Stimulated activated CD8-positive, alpha-beta memory T cell treated with anti-CD3 and anti-CD28 coated beads, Interleukin-12 subunit alpha, Interleukin-12 subunit beta, amount 100 ng/mL, for 1 hour (primary cell): ENCODE results near the gene SAP30L.

Experiments used
- DNase-seq: peaks from one replicate; pipeline ENCODE4 v3.0.0-alpha.2; 2020; ENCODE audit warnings: low read depth

Gene SAP30L, protein sequence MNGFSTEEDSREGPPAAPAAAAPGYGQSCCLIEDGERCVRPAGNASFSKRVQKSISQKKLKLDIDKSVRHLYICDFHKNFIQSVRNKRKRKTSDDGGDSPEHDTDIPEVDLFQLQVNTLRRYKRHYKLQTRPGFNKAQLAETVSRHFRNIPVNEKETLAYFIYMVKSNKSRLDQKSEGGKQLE

DNA sequence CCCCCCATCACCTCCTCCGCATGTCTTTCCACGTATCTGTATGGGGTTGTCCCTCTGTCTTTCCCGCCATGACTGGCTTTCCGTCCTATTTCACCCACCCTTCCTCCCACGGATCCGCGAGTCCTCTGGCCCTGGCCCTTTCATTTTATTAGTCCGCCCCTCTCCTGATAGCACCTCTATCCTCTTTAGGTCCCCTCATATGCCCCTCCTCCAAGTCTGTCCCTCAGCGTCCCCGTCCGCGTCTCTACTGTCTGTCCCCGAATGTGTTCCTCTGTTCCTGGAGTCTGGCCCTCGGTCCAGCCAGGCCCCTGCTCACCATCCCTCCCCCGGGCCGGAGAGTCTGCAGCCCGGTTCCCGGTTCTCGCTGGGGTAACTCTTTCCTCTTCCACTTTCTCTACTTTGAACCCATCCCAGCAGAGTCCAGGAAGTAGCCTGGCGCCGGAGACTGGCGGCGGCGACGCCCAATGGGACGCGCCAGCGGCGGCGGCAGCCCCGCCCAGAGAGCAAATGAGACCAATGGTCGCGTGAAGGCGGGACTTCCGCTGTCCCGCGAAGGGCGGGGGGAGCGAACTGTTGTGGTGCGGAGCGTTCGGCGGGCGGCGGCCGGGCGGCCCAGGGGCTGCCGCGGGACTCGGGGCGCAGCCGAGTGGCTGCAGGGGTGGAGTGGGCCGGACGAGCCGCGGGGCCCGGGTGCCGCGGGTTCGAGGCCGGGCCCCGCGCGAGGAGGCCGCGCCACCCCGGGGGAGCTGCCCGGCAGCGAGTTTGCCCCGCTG lies at the start of gene SAP30L:
TSS of gene SAP30L (plus strand) at position 576 of the 773 bp plus-strand sequence. CDS start 608 bp downstream, outside the sequence.
- DNase-seq = peak; percentile 88

DNA sequence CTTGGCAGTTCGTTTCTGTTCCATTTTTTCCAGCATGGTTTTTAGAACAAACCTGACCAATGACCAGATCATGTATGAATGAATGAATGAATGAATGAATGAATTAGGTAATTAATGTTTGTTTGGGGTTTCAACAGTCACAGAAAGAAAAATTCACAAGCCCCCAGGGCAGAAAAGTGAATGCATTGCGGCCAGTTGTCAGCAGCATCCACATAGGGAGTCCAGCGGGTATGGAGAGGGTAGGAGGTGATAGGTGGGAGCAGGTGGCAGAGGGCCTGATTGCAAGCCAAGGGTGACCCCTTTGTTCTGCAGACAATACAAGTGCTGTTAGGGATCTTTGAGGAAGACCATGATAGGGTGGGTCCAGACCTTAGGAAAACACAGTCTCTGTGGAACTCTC lies 49.7 kb upstream of the SAP30L start:
- no peak for DNase-seq

DNA sequence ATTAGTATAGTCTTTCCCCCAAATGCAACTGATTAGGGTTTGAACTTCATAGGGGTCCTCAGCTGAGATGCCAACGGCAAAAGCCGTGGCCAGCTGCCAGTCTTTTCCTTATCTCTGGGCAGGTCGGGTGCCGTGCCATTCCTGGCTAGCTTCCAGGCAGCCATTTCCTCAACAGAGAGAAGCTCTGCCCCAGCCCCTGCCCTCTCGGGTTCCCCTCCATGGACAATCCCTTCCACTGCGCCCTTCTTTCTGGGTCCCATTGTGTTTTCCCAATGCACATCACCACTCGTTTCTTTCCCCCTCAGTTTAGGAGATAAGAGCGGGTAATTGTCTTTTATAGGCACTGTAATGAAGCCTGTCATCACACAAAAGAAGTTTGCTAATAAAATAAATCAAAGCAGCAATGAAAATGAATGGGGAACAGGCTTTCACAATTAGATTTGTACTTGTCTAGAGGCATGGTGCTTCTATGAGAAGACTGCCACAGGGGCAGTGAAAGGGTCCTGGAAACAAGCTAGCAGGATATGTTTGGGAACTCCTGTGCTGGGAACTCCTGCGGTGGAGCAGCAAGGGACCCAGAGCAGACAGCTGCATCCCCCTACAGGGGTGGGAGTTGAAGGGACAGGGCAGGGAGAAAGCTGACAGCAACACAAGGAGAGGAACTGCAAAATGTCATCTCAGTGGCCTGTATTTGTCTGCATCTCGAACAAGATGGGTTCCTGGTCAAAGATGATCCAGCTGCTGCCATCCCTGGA lies 48.0 kb upstream of the SAP30L start:
- no peak for DNase-seq

DNA sequence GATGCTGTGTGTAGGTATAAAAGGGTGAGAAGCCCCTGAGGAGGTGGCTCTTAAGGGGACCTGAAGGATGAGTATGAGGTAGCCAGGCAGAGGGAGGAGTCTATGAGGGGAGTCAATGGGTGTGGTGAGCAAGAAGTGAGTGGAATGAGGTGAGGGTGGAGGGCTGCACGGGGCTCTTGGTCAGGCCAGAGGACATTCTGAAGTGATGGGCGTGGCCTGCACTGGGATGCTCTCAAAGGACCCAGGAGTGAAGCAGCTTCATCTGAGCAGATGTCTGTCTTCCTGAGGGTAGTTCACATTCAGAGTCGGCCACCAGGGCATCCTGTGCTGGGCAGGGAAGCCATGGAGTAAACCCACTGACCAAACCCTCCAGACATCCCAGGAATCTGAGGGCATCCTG lies 45.1 kb upstream of the SAP30L start:
- no peak for DNase-seq

DNA sequence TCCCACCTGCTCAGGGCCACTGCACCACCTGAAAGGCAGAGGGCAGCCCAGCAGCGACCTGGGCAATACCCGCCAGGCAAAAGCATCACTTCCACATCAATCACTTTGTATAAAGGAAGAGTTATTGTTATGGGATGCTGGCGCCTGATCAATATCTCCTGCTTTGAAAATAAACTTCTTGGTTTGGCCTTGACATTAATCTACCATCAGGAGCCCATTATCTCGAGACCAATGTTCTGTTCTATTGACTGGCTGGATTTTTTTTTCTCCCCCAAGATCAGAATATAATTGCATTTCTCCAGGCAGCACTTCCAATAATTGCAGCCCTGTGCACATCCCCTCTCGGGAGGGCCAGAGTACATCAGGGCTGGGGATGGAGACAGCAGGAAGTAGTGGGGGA lies 44.4 kb upstream of the SAP30L start:
- no peak for DNase-seq

DNA sequence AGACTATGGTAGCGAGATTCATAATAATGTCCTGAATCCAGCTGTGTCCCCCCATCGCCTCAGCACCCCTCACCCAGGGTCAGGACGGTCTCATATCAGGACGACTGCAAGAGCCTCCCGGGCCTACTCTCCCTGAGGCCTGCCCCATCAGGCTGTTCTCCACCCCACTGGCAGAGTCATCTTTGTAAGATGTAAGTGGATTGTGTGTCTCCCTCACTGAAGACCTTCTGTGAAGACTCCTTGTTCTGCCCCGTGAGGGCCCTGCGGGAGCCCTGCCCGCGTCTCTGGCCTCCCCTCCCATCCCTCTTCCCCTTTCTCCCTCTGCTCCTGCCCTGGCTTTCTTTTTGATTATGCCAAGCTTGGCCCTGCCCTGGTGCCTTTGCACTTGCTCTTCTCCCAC lies 43.9 kb upstream of the SAP30L start:
- no peak for DNase-seq

DNA sequence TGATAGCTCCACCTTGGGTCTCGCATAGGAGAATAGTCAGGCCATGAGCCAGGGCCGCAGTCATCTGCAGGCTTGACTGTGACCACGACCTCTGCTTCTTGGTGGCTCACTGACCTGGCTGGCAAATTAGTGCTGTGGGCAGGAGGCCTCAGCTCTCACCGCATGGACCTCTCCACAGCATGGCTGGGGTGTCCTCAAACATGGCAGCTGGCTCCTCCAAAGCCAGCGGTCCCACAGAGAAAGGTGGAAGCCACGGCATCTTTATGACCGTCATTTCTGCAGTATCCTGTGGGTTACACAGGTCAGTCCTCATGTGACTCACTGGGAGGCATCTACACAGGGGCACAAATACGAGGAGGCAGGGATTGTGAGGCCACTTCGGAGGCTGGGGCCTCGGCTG lies 43.2 kb upstream of the SAP30L start:
- DNase-seq = no peak

DNA sequence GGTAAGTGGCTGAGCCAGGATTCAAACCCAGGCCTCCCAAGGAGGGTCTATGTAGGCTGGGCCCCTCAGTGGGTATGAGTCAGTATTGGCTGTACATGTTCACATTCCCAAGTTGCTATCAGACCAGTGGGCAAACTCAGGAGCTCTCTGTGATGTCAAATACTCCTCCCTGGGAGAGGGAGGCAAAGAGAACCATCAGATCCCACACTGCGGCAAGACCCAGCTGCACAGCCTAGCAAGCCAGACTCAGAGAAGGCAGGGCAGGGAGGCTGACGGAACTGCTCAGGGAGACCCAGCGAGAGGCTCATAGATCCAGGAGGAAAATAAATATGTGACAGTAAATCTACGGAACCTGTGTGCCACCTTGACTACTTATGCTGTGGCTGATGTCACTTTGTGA lies 42.6 kb upstream of the SAP30L start:
- no peak for DNase-seq

DNA sequence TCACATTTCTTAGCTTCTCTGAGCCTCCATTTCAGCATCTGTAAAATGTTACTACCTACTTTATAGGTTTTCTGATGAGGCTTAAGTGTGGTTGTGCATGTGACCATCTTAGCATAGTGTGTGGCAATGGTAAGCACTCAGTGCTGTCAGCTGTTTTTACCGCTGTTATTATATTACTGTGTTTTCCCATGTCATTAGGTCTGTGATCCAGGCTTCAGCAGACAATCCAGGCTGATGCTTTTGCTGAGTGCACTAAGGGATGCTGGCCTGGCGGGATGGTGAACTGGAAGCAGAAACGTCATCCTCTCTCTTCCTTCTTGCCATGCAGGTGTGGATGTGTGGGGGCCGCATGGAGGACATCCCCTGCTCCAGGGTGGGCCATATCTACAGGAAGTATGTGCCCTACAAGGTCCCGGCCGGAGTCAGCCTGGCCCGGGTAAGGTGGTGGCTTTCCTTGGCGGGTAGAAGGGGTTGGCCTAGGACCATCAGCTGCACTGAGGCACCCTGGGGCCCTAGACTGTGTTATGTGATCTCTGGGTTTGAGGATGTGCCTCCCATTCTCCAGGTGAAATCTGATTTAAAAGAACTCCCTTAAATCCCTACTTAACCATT lies 41.9 kb upstream of the SAP30L start:
- DNase-seq = no peak

DNA sequence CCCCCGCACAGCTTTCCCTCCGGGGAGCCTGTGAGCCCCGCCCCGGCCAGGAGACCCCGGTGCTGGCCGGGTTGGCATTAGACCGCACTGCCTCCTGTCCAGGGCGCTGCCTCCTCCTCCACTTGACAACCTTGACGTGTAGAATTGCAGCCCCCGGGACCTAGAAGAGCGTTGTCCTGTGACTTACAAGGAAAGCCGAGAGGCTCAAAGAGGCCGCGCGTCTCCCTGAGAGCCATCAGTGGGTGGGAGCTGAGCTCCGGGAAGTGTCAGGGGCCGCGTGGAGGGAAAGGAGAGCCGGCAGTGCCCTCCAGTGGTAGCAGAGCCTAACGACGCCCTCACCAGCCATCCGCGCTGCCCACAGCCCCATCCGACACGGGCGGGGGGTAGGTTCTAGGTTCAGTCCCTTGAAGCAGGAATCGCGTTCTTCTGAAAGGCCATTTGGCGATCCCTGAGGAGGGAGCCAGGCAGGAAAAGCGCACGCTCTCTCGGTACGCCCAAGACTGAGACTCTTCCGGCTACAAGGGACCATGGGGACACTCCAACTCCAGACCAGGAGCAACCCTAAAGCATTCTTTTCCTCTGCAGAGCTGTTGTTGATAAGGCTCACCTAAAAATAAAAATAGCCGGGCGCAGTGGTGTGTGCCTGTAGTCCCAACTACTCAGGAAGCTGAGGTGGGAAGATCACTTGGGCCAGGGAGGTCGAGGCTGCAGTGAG lies 40.6 kb upstream of the SAP30L start:
- DNase-seq = peak; percentile 37

DNA sequence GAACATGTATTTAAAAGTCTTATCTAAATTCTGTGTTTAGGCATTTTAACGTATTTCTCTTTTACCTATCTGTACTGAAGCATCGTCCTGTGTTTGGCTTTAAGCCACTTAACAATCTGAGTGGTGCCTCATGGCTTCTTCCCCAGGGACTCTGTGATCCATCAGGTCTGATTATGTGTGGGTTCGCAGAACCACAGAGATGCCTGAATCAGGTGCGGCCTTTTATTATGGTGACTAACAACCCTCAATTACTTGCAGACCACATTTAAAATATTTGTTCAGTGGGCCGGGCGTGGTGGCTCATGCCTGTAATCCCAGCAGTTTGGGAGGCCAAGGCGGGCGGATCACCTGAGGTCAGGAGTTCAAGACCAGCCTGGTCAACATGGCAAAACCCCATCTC lies 39.6 kb upstream of the SAP30L start:
- no peak for DNase-seq

DNA sequence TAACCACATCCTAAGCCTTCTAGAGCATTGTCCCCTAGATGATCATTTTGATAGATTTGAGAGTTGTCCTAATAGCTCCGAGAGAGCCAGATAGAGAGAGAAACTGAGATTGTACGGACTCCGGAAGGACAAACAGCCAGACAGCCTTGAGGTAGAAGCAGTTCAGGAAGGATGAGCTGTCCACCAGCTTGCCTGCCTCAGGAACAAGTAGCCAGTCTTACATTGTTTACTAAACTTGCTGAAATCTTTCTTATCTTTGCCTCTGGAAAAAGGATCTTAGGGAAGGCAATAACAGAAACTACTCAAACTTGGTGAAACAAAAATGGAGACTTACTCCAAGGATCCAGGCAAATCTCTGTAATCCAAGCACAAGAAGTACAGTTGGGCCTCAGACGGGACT lies 39.0 kb upstream of the SAP30L start:
- DNase-seq = no peak

DNA sequence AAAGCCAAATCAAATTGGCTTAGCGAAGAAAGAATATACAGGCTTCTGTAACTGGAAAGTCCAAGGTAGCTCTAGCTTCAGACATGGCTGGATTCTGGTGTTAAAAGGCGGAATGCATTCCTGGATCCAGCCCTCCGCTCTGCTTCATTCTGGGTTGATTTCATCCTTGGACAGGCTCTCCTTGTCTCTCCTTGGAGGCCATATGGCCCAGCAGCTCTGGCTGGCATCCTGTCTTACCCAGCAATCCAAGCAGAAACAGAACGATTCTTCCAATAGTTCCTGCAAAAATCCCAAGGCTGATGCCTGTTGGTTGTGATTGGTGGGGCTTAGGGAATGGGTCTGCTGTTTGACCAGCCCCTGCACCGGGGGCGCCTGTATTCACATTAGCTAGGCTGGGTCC lies 37.0 kb upstream of the SAP30L start:
- DNase-seq = no peak

DNA sequence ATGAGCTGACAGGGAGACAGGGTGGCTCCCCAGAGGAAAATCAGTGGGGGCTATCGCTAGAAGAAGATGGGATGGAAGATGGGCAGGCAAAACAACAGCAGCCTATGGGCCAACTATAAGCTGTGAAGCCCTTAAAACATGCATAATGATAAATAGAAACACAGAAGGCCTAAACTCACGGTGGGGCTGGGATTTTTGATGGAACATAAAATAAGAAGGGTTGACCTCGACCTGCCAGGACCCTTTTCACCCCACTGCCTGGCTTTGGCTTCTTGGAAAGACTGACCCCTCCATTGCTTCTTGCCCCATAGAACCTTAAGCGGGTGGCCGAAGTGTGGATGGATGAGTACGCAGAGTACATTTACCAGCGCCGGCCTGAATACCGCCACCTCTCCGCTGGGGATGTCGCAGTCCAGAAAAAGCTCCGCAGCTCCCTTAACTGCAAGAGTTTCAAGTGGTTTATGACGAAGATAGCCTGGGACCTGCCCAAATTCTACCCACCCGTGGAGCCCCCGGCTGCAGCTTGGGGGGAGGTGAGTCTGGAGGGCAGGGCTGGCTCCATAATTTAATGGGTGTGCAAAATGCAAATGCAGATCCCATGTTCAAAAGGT lies 36.5 kb upstream of the SAP30L start:
- DNase-seq = no peak

DNA sequence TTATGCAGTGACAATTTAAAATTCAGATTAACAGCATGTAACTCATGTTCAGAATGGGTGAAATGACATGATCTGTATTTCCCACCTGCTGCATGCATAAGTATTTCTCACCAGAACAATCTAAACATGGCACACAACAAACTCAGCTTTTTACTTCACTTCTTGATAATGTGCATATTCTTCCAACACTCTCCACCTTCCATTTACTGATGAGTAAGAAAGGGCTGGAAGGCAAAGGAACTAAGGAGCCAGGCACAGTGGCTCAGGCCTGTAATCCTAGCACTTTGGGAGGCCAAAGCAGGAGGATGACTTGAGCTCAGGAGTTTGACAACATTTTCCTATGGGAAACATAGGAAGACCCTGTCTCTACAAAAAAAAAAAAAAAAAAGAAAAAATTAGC lies 35.8 kb upstream of the SAP30L start:
- no peak for DNase-seq

DNA sequence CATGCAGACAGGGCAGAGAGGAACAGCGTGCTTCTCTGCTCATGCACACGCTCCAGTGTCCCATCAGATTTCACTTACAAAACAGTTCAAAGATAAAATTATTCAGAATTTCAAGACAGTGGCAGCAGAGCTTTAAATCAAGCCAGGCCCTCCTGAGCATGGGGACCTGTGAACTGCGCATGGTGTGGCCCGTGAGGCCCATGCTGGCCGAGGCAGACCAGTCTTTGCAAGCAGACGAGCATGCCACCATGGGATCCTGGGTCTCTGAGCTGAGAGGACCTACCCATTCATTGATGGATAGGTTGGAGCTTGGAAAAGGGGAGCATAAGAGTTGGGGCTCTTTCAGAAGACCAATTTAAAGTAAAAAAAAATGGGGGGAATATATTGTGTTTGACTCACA lies 35.0 kb upstream of the SAP30L start:
- no peak for DNase-seq

DNA sequence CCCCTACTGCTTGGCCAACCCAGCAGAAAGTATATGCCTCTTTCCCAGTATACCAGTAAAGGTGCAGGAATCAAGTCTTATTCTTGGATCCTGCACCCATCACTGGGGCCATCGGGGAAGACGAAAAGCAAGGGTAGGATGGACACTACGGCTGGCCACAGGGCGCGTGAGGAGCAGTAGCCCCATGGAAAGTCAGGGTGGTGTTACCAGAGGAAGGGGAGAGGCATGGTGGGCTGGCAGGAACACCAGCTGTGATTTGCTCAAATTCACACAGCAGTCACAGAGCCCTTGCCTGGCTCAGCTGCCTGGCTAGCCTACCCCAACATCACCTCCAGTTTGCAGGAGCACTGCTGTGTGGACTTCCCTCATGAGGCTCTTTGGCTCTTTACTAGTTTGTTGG lies 34.5 kb upstream of the SAP30L start:
- no peak for DNase-seq

DNA sequence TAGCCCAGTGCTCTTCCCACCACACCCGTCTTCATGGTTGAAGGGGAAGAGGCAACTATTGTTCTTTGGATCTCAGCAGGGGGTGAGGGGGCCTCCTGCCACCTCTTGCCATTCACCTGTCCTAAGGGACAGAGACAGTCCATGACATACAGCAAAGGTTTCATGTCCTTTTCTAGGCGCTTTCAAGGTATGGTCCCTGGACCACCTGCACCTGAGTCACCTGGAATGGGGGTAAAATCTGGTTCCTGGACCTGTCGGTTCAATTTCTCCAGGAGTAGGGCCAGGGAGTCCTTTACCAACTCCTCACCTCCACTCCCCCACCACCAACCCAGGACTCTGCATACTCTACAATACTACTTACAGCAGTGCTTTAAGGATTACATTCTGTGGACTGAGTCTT lies 33.5 kb upstream of the SAP30L start:
- DNase-seq = no peak

DNA sequence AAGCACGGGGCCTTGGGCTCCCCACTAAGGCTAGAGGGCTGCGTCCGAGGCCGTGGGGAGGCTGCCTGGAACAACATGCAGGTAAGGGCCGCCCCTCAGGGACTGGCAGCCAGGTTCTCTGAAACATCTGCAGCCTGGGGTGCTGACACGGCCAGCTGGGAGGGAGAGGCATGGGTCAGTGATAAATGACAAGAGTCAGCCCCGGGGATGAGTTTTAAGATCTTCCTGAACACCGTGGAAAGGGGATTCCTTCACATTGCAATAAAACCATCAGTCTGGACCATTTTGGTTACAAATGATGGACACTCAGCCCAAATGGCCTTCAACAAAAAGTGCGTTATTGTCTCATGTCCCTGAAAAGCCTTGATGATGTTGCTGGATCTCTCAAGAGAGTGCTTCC lies 32.9 kb upstream of the SAP30L start:
- no peak for DNase-seq

DNA sequence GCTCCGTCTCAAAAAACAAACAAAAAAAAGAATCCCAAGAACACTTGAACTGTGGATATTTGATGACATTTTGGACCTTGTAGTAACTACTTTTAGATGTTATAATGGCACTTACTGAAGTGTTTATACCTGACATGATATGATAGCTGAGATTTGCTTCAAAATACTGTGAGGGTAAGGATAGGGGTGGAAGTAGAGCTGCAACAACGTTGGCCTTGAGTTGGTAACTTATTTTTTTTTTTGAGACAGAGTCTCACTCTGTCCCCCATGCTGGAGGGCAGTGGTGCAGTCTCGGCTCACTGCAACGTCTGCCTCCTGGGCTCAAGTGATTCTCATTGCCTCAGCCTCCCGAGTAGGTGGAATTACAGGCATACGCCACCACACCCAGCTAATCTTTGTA lies 30.7 kb upstream of the SAP30L start:
- DNase-seq = no peak

DNA sequence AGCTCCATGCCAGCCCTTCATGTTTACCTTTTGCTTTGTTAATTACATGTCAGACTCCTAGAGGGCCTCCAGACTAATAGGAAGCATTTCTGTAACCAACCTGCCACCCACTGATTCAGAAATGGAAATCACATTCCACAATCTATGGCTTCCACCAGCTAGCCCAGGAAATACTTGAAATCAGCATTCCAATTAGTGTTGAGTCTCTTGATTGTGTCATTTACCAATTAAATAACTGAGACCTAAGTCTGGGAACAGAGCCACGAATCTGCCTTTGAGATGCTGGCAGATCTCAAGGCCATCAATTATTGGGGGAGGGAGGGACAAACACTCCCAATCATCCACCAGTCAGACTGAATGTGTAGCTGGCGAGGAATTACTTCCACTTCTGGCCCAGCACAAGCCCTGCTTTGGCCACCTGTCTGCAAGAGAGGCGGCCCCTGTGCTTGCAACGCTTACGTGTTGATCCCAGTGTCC lies 27.4 kb upstream of the SAP30L start:
- no peak for DNase-seq

DNA sequence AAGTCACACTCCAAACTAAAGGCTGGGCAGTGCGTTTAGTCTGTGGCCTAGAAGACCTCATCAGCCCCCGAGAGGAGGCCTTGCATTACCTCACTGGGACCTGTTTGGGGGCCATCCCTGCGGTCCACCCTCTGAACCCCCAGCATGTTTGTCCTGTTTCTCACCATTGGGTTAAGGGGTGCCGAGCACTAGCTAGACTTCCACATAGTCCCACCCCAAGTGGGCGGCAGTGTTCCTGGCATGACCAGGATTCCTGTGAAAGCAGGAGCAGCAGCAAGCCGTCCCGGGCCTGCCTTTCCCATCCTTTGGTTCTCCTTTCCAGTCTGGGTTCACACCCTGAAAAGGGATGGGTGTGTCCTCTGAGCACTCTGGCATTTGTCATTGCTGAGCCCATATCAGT lies 26.6 kb upstream of the SAP30L start:
- DNase-seq = no peak
